OCI-LY7 (cell line): Measurements from ENCODE around the gene TNS3.

Experiments used
- CTCF ChIP-seq: fragments of 200-600 bp; sonication (generic); conservative IDR thresholded peaks from 2 replicates; pipeline ENCODE4 v1.5.1; 2014; ENCODE audit warnings: mild to moderate bottlenecking, antibody characterized with exemption, low read length, moderate library complexity, mixed read lengths
- EZH2phosphoT487 ChIP-seq: fragments of 200-600 bp; sonication (generic); IDR thresholded peaks from 2 replicates; pipeline ENCODE4 v1.6.1; 2018; ENCODE audit warnings: low read depth, borderline replicate concordance, mild to moderate bottlenecking, mixed run types, antibody characterized with exemption, low read length, moderate library complexity, mixed read lengths

GRCh38 chr7:47504551-47505311 is 77.2 kb downstream of the TNS3 start:
- no peak for TF ChIP-seq CTCF
- no peak for TF ChIP-seq EZH2phosphoT487
